COR-L47 (cell line): ENCODE results near the gene CCDC69.
"Not testable (repeated sequence)": the region's sequence is repeated elsewhere in the genome, so short reads cannot be mapped to it uniquely, and the experiment has no call there.

ENCODE experiments used
- DNase-seq: peaks from one replicate; lab custom pipeline; 2025; lab: John Stamatoyannopoulos, UW

Gene CCDC69

DNA sequence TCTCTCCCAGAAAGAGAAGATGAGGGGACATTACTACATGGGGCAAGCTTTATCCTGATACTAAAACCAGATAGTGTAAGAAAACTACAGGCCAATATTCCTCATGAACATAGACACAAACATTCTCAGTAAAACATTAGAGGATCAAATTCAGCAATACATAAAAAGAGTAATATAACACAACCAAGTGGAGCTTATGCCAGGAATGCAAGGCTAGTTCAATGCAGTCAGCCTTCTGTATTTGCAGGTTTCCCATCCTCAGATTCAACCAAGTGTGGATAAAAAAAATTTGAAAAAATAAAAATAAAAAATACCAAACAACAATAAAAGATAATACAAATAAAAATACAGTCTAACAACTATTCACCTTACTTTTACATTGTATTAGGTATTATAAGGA is 31.3 kb downstream of the CCDC69 start:
- DNase-seq = no peak

DNA sequence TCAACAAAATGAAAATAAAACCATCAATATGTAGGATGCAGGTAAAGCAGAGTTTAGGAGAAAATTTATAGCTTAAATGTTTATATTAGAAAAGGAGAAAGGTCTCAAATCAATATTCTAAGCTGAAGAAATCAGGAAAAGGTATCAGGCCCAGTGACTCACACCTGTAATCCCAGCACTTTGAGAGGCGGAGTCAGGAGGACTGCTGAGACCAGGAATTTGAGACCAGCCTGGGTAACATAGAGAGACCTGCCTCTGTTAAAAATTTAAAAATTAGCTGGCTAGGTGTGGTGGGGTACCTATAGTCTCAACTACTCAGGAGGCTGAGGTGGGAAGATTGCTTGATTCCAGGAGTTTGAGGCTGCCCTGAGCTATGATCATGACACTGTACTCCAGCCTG is 32.2 kb downstream of the CCDC69 start:
- no peak for DNase-seq

DNA sequence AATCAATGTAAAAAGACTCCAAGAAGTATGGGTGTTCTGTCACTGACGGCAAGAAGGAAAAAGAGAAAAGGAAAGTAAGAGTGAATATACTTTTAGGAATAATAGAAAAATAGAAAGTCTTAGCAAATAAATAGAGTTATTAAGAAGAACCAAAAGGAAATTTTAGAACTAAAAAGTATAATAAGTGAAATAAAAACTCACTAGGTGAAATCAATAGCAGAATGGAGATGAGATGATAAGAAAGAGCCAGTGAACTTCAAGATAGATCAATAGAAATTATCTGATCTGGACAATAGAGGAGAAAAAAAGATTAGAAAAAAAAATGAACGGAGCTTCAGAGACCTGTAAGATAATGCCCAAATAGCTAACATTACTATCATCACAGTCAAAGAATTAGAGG is 34.7 kb downstream of the CCDC69 start:
- no peak for DNase-seq

DNA sequence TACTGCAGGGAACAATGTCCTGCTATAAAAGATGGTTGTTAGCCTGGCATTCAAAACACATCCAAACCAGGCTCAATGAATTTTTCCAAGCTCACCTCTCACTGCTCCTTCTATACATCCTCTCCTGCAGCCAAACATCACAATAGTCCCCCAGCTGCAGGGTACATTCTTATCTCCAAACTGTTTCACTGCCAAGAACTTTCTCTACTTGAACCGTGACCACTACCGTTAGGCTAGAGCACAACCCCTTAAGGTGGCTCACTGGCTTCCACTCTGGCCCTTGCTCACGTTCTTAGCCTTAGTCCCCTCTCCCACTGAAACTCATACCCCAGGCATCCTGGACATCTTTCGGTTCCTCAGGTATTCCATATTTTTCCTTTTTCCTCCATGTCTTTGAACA is 37.4 kb downstream of the CCDC69 start:
- DNase-seq = no peak

- DNase-seq = no peak
These were observed 37.8 kb downstream of the CCDC69 start for GRCh38 chr5:151186052-151186451.

- no peak for DNase-seq
These were observed 39.4 kb downstream of the CCDC69 start for GRCh38 chr5:151184316-151185042.

GRCh38 chr5:151183456-151184245 is 40.2 kb downstream of the CCDC69 start:
- no peak for DNase-seq

- no peak for DNase-seq
These were observed 40.9 kb downstream of the CCDC69 start for GRCh38 chr5:151182976-151183375.

DNA sequence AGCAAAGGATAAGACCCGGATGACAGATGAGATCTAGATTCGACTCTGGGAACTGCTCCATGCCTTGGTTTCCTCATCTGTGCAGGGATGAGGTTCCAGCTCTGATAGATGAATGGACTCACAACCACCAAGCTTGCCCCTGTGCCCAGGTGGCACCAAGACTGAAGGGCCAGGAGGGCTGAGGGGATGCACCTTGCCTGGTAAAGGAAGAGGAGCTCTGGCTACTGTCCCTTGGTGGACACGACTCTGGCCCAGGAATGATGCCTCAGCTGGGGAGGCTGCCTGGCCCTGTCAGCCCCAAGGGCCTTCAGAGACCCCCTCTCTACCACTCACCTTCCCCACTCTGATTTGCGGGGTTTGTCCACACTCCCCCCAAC is 41.4 kb downstream of the CCDC69 start:
- no peak for DNase-seq

DNA sequence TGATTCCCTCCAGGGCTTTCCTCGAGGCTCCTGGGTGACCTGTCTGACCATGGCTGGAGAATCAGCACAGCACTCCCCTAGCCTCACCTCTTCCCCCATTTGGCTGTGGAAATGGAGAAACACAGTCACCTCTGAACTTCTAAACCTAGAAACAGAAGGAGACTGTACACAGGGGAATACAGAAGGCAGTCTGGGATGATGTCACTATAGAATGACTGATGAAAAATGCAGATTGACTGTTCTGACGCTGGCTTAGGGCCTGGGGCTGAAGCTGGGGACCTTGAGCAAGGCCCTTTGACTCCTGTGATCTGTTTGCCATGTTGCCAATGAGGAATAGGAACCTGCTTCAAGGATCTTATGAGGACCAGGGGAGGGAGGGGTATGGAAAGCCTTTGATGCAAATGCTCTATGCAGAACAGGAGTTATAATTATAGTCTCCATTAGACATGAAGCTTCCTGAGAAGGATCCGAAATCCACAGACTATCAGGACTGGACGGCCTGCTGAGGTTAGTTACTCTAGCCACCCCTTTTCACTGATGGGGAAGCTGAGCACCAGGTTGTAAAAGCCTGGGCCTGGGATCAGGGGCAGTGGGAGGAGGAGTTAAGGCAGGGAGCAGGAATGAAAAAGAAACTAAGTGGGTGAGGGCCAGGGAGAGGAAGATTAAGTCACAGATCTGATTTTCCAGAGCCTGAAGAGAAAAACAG is 41.9 kb downstream of the CCDC69 start:
- no peak for DNase-seq

DNA sequence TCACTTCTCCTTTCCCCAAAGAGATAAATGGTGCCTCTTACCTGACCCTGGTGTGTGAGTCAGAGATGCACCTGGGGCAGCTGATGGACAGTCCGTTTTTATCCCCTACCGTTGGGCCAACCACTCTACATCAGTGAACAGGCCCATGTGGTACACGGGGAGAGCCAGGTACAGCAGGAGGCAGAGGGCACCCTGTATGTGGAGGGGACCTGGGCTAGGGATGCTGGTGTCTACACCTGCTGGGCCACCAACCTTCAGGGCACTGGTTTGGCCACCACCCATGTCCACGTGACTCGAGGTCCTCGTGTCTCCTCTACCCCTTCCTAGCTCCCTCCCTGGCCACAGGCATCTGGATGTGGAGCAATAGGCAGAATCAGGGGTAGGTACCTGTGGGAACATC is 43.6 kb downstream of the CCDC69 start:
- no peak for DNase-seq

DNA sequence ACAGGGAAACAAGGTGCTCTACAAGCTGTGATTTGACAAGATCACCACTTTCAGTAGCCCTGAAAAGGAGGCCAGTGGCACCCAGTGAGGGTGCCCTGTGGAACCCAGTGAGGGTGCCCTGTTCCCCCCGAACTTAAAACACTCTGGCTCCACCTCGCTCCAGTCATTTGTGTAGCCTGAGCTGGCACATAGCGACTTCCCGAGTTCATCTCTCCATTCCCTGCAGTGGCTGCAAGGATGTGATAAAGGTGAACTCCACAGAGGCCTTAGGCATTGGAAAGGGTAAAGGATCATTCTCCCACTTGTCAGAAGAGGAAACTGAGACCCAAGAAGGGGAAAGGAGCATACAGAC is 44.4 kb downstream of the CCDC69 start:
- DNase-seq = no peak

DNA sequence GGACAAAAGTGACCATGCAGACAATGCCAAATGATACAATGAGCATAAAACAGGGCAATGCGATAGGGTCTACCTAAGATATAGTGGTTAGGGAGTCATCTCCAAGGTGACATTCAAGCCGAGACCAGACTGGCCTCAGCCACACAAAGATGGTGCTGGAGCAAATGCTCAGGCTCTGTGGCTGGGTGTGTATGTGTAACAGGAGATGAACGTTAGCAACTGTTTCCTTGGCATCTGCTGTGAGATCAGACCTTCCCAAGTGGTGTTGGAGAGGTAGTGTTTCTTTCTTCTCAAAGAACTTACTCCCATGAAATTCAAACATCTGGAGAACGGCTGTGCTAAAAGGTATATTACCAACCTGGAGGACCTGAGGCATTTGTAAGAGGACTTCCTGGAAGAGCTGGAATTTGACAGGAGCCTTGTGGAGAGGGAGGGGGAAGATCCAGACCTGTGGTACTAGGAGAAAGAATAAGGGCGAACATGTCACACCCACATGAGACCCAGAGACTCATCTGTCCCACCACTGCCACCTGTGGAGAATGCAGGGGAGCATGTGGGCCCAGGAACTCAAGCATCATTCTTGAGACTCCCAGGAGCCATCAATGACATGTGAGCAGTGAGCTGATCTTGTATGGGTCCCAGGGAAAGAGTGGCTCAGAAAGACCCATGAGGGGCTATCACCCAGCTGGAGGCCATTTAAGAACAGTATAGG is 45.0 kb downstream of the CCDC69 start:
- no peak for DNase-seq

- no peak for DNase-seq
These were observed 45.5 kb downstream of the CCDC69 start for GRCh38 chr5:151178372-151178771.

DNA sequence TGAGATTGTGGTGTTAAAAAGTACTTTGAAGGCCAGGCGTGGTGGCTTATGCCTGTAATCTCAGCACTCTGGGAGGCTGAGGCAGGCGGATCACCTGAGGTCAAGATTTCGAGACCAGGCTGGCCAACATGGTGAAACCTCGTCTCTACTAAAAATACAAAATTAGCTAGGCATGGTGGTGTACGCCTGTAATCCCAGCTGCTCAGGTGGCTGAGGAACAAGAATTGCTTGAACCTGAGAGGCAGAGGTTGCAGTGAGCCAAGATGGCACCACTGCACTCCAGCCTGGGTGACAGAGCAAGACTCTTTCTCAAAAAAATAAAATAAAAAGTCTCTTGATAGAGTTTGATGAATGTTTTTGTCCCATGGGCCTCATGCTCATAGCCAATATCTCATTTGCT is 47.6 kb downstream of the CCDC69 start:
- not testable (repeated sequence) for DNase-seq

GRCh38 chr5:151174612-151175101 is 49.2 kb downstream of the CCDC69 start:
- no peak for DNase-seq

DNA sequence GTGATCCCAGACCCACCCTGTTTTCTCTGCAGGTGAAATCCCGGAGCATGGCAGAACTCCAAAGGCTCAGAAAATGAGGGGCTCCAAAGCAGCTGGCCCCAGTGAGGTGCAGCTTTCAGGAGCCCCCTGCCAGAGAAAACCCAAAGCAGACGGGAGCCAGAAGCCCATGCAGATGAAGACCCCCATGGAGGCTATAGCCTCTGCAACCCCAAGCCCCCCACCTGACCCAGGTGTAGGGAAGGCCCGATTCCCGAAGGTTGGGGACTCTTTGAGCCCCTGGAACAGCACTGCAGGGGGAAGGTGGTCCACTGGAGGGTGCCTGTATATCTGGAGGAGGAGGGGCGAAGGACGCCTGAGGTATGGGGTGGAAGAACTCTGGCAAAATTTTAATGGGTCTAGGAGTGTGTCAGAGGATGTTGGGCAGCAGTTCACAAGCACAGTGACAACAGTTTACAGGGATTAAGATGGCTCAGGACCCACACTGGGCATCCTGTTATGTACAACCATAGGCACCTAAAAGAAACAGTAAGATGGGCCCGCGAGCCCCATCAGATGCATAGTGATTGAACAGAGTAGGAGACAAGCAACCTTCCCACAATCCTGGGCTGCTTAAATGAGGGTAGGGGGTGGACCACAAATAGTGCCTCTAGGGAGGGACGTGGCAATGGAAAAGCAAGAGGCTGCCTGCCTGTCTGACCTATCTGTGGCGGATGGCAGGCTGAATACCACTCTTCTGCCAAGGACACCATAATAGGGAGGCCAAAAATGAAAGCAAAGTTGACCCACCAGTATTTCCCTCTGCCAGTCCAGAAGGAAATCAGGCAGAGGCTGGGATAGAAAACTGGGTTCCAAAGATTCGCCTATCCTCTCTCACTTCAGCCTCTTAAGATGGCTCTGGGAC is 49.9 kb downstream of the CCDC69 start:
- DNase-seq = no peak

DNA sequence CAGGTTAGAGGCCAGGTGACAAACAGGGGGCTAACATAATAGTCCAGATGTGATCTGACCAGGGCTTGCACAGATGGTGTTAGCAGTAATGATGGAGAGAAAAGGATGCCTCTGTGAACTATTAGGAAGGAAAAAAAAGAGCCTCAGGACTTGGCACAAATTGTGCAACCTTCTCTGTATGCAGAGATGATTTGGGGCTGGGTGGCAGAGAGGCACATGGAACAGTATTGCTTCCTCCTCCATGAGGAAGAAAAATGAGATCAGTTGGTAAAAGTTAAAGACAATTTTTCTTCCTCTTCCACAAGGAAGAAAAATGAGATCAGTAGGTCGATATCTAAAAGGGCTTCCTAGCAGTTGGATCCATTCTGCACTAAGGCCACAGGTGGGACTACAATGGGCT is 52.4 kb downstream of the CCDC69 start:
- no peak for DNase-seq

DNA sequence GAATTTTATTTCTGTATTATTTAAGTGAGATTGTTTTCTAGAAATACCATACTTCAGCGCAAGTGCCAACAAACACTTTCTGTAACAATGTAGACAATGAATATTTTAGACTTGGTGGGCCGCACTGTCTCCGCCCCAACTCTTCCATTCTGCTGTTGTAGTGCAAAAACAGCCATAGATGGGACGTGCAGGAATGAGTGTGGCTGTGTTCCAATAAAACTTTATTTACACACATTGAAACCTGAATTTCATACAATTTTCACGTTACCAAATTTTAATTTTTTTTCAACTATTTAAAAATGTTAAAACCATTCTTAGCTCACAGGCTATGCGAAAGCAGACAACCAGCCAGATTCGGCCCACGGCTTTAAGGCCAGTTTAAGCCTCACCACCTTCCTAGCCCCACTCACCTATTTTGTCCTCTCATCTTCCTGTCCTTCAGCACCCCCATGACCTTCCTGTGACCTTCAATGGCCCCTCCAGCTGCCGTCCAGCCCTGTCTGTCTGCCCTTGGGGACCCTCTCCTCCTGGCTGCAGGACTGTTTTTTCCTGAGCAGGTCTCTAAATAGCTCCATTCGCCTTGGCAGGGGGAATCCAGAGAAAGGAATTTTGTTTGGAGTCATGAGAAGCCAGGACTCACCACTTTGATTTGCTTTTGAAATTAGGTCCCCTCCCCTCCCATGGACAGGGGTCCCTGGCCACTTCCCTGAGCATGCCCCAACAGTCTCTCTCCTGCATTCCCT is 55.1 kb downstream of the CCDC69 start:
- no peak for DNase-seq

GRCh38 chr5:151167022-151167421 is 56.9 kb downstream of the CCDC69 start:
- no peak for DNase-seq
